GM21737 (cell line): ENCODE data around the gene PLEKHM3.
"Not testable (repeated sequence)": the region's sequence is repeated elsewhere in the genome, so short reads cannot be mapped to it uniquely, and the experiment has no call there.

Experiments used
- ATAC-seq: cut with Tn5 transposase; IDR thresholded peaks from one replicate; pipeline ENCODE4 v1.9.1; 2021; ENCODE audit warnings: mild to moderate bottlenecking, moderate library complexity; ENCODE audit not compliant: unreplicated experiment

PLEKHM3 gene

GRCh38 chr2:207831584-207832248 is 193.6 kb downstream of the PLEKHM3 start:
- no peak for ATAC-seq

- ATAC-seq, result no peak
These were observed 194.4 kb downstream of the PLEKHM3 start for GRCh38 chr2:207830778-207831438.

- ATAC-seq, result no peak
These were observed 196.8 kb downstream of the PLEKHM3 start for GRCh38 chr2:207828361-207829057.

- no peak for ATAC-seq
These were observed 199.3 kb downstream of the PLEKHM3 start for GRCh38 chr2:207825978-207826377.

- no peak for ATAC-seq
These were observed 200.0 kb downstream of the PLEKHM3 start for GRCh38 chr2:207825045-207825954.

- no peak for ATAC-seq
These were observed 201.5 kb downstream of the PLEKHM3 start for GRCh38 chr2:207823865-207824264.

GRCh38 chr2:207819839-207820784 is 205.2 kb downstream of the PLEKHM3 start:
- ATAC-seq, result no peak

- no peak for ATAC-seq
These were observed 206.1 kb downstream of the PLEKHM3 start for GRCh38 chr2:207819021-207819797.

GRCh38 chr2:207816546-207816945 is 208.8 kb downstream of the PLEKHM3 start:
- no peak for ATAC-seq

- no peak for ATAC-seq
These were observed 210.1 kb downstream of the PLEKHM3 start for GRCh38 chr2:207815254-207815653.

- ATAC-seq, result no peak
These were observed 211.4 kb downstream of the PLEKHM3 start for GRCh38 chr2:207813942-207814341.

- no peak for ATAC-seq
These were observed 212.0 kb downstream of the PLEKHM3 start for GRCh38 chr2:207813221-207813916.

GRCh38 chr2:207812726-207813080 is 212.6 kb downstream of the PLEKHM3 start:
- no peak for ATAC-seq

- ATAC-seq, result no peak
These were observed 213.1 kb downstream of the PLEKHM3 start for GRCh38 chr2:207812058-207812725.

- not testable (repeated sequence) for ATAC-seq
These were observed 213.7 kb downstream of the PLEKHM3 start for GRCh38 chr2:207811658-207812057.

- ATAC-seq, result no peak
These were observed 215.0 kb downstream of the PLEKHM3 start for GRCh38 chr2:207810200-207810788.

GRCh38 chr2:207808119-207808518 is 217.2 kb downstream of the PLEKHM3 start:
- no peak for ATAC-seq

GRCh38 chr2:207807516-207807915 is 217.8 kb downstream of the PLEKHM3 start:
- ATAC-seq, result no peak
